Measurements from ENCODE around the gene SLC7A5. TPM values are rescaled to one million over a fixed set of nuclear protein-coding genes. Genes with fewer than 3 reads are reported as not detected.
A peak's percentile ranks its signal among the peaks of the same experiment; 100 is the strongest.

The SLC7A5 gene
- total and polyA plus RNA-seq, 2 of the 4 experiments (the other 2 are of a cell fraction), result 11.3 to 101 TPM

GRCh38 chr16:87836844-87837581 is 32.3 kb downstream of the SLC7A5 start:
- no peak overlapping the region for H2BK5ac ChIP-seq (ENCODE audit: low read depth, low read length, poor library complexity, severe bottlenecking)
- peaks cover 92% of the 10 kb centered on the region for H3K36me3 ChIP-seq (ENCODE audit: control insufficient read depth, insufficient read depth, low read length)
- H3K9me3 ChIP-seq (ENCODE audit: control insufficient read depth, insufficient read depth, low read length), result no peaks in the 10 kb centered on the region
- H3K4me2 ChIP-seq (ENCODE audit: low read depth, low read length), result no peak overlapping the region
- CTCF ChIA-PET, result interaction anchor here (1.4 to 1.9 kb wide), 2 partner anchors 13 to 58 kb away, joined by 6 to 7 read pairs; no protein-coding TSS in a partner anchor
- peak; percentile 59; the same call in 1 of the 2 replicates for ATAC-seq (ENCODE audit: low read depth)
- POLR2A ChIA-PET (ENCODE audit: unreplicated experiment), result no interaction called here
- no peak for DNase-seq
- peak overlapping the region; percentile 20; the same call in 1 of the 2 replicates for H3K4ac ChIP-seq (ENCODE audit: low read depth, low read length)
- no peak overlapping the region for H3K14ac ChIP-seq (replicated peaks; ENCODE audit: low read depth, low read length)
- peaks cover 60% of the 10 kb centered on the region for H4K20me1 ChIP-seq (ENCODE audit: insufficient read depth, low read length)
- no peak overlapping the region for H2BK20ac ChIP-seq (ENCODE audit: low read depth, low read length)
- H2AK5ac ChIP-seq (ENCODE audit: low read depth, low read length), result no peak overlapping the region
- peaks cover 3 to 49% of the 10 kb centered on the region in 2 experiments; a peak in 3 of 4 replicates for H3K79me1 ChIP-seq (ENCODE audit: low read depth in 1 of 2, low read length in 2 of 2)
- intact Hi-C loops (cut with micrococcal nuclease) (no loop called here), in situ Hi-C loops (cut with MboI; ENCODE audit: low sequenced_read_pairs) (no loop called here), dilution Hi-C loops (cut with HindIII; ENCODE audit: low sequenced_read_pairs, unreplicated experiment) (no loop called here)
- H3K18ac ChIP-seq (ENCODE audit: low read depth, low read length), result no peak overlapping the region
- H2AFZ ChIP-seq (replicated peaks; ENCODE audit: low read length, poor library complexity), result no peak overlapping the region
- 90% methylated on average over 8 of the region's 17 CpGs; no CpG with 5 or more reads in 1 of the 2 experiments for WGBS, 2 experiments (ENCODE audit: extremely low coverage in 2 of 2, insufficient read length in 1 of 2)
- H3K56ac ChIP-seq (ENCODE audit: extremely low read depth, insufficient read depth, low read length), result no peak overlapping the region
- H2AK9ac ChIP-seq (replicated peaks; ENCODE audit: low read depth, low read length, poor library complexity), result peak overlapping the region; percentile 42
- H3K23ac ChIP-seq (ENCODE audit: low read depth, low read length), result no peak overlapping the region
- H2BK15ac ChIP-seq (ENCODE audit: low read depth, low read length), result no peak overlapping the region
- H3K9ac ChIP-seq (ENCODE audit: low read depth, low read length), result no peak overlapping the region
- peaks cover 6% of the 10 kb centered on the region; the same call in 1 of the 2 replicates for H3K4me1 ChIP-seq (ENCODE audit: control insufficient read depth, insufficient read depth, low read length)
- no peak overlapping the region for H4K91ac ChIP-seq (ENCODE audit: insufficient read depth, low read depth, low read length)
- no peaks in the 10 kb centered on the region for H3K27me3 ChIP-seq (ENCODE audit: control insufficient read depth, insufficient read depth, low read length)
- H3K4me3 ChIP-seq (ENCODE audit: insufficient read depth, low read depth, low read length), result no peak overlapping the region
- no peaks in the 10 kb centered on the region for H3K9me1 ChIP-seq (ENCODE audit: insufficient read depth, low read length)
- no peak overlapping the region for H2BK120ac ChIP-seq (ENCODE audit: low read depth, low read length)
- no peak overlapping the region for H4K5ac ChIP-seq (ENCODE audit: low read depth, low read length)
- H3K27ac ChIP-seq (ENCODE audit: insufficient read depth, low read length), result no peak overlapping the region
- BruUV-seq (replicated peaks), result no TSS peak
- H4K8ac ChIP-seq (ENCODE audit: low read depth in 2 of 2, low read length in 2 of 2), result no peak overlapping the region
- 0 out of 2 replicates have a peak, but pooled peaks have one; percentile 10 for TF ChIP-seq POLR2A (IDR thresholded peaks at IDR 0.05; ENCODE audit: low read depth, low read length)
- no peak for TF ChIP-seq MAZ (IDR thresholded peaks at IDR 0.05; ENCODE audit: borderline replicate concordance, low read depth, low read length)
